A549 (cell line): ENCODE data around the gene KCNQ1. TPM values are rescaled to one million over a fixed set of nuclear protein-coding genes. Genes with fewer than 3 reads are reported as not detected.

ENCODE experiments used
- ATAC-seq, 2 experiments: fragments of 200-7000 bp in 1 of 2; fragments of >200 bp in 1 of 2; cut with Nextera tagmentation in 1 of 2; cut with Tn5 transposase in 1 of 2; 3 replicates each; pipeline versions ENCODE4 v1.8.0 to v1.9.1; 2018 to 2020; ENCODE audit warnings: mild to moderate bottlenecking in 1 of 2, moderate library complexity in 1 of 2
- CTCF ChIA-PET: fragments of 300-600 bp; sonication (Branson Sonifier 250); formaldehyde crosslinking; extraction: SDS; loops from one replicate; lab custom pipeline; 2021; ENCODE audit warnings: antibody characterized with exemption, inconsistent platforms; lab: Yijun Ruan, JAX
- POLR2A ChIA-PET: fragments of 350-600 bp; formaldehyde crosslinking; extraction: SDS; loops from one replicate; lab custom pipeline; 2021; ENCODE audit warnings: antibody characterized with exemption, inconsistent platforms; lab: Yijun Ruan, JAX
- DNase-seq, 2 experiments: peaks; one replicate each; pipeline versions ENCODE4 v3.0.0 to v3.0.0-alpha.2; 2011 to 2016; ENCODE audit warnings: low read depth in 1 of 2, low spot score in 1 of 2
- FAIRE-seq: peaks from 2 replicates; lab custom pipeline; 2011; peaks lifted over from hg19 to GRCh38; lab: Jason Lieb, UNC
- H3K27ac ChIP-seq, 2 experiments: fragments of >200 bp; sonication (Bioruptor Twin); formaldehyde crosslinking; 3 replicates each; pipeline ENCODE4 v1.5.1; 2016 to 2017
- H3K4me1 ChIP-seq: fragments of >200 bp; sonication (Bioruptor Twin); formaldehyde crosslinking; 3 replicates; pipeline ENCODE4 v1.6.1; 2016
- H3K4me2 ChIP-seq: fragments of >200 bp; sonication (Bioruptor Twin); formaldehyde crosslinking; 3 replicates; pipeline ENCODE4 v1.6.1; 2016
- H3K4me3 ChIP-seq: fragments of >200 bp; sonication (Bioruptor Twin); formaldehyde crosslinking; 3 replicates; pipeline ENCODE4 v1.5.1; 2016
- H3K9me3 ChIP-seq: fragments of >200 bp; sonication (Bioruptor Twin); formaldehyde crosslinking; 3 replicates; pipeline ENCODE4 v1.6.1; 2016
- CBX2 ChIP-seq: fragments of 200-600 bp; sonication (generic); IDR thresholded peaks from 2 replicates; pipeline ENCODE4 v1.6.1; 2016; ENCODE audit warnings: low read depth, mild to moderate bottlenecking, borderline replicate concordance
- CHD4 ChIP-seq: fragments of 200-600 bp; sonication (generic); IDR thresholded peaks from 2 replicates; pipeline ENCODE4 v1.6.1; 2016; ENCODE audit warnings: antibody characterized with exemption, mild to moderate bottlenecking, borderline replicate concordance
- ELK1 ChIP-seq: fragments of 150-350 bp; IDR thresholded peaks from 2 replicates; pipeline ENCODE4 v1.6.1; 2014; ENCODE audit warnings: low read depth, mild to moderate bottlenecking, low read length
- HDAC2 ChIP-seq: fragments of 200-600 bp; sonication (generic); IDR thresholded peaks from 2 replicates; pipeline ENCODE4 v1.6.1; 2016
- ZFP36 ChIP-seq: fragments of 450-650 bp; IDR thresholded peaks from 2 replicates; pipeline ENCODE4 v1.6.1; 2014; ENCODE audit warnings: borderline replicate concordance; ENCODE audit not compliant: partially characterized antibody
- WGBS: methylation state at CpG from one replicate; pipeline ENCODE4 v1.1.6; 2017; ENCODE audit errors: missing lambda C conversion rate; 5-methylcytosine and 5-hydroxymethylcytosine counted together
- polyA plus RNA-seq, 4 experiments: library from polyadenylated mRNA; depleted of rRNA in 3 of 4; stranded (reverse); fragments of >200 nt; fragmentation: RNase III in 1 of 4; extraction: RNeasy Plus Mini Kit Qiagen cat#74134 plus additional on column Dnase treatment in 1 of 4; gene quantifications; 2 replicates in 3 of 4; 3 replicates in 1 of 4; pipeline ENCODE4 v1.2.3, GENCODE V29; 2011 to 2017
- TF ChIP-seq, protein P1 (sequence below): fragments of 450-650 bp; IDR thresholded peaks from 2 replicates; pipeline ENCODE4 v1.6.1; 2014; ENCODE audit warnings: antibody characterized with exemption
- TF ChIP-seq, protein P2 (sequence below): fragments of 200-600 bp; sonication (generic); IDR thresholded peaks from 2 replicates; pipeline ENCODE4 v1.6.1; 2016; ENCODE audit warnings: antibody characterized with exemption, mild to moderate bottlenecking, moderate library complexity

Gene KCNQ1
- polyA plus RNA-seq, 2 of the 4 experiments (the other 2 are of a cell fraction) = 0.14 to 0.17 TPM

- 69% methylated on average over 8 of the region's 25 CpGs for WGBS
- Histone ChIP-seq H3K4me1 (no peaks in the 10 kb centered on the region), H3K27ac (no peak overlapping the region), H3K4me2 (no peak overlapping the region), H3K9me3 (no peaks in the 10 kb centered on the region), H3K4me3 (no peak overlapping the region)
- ChIA-PET CTCF (interaction anchor here (0.6 to 11.1 kb wide), 4 partner anchors 17 to 376 kb away, joined by 3 to 83 read pairs (median 3); no protein-coding TSS in a partner anchor), POLR2A (no interaction called here)
- ATAC-seq = no peak
- FAIRE-seq = no peak
- peak; percentile 31 for TF ChIP-seq ZFP36
- TF ChIP-seq, protein P1, sequence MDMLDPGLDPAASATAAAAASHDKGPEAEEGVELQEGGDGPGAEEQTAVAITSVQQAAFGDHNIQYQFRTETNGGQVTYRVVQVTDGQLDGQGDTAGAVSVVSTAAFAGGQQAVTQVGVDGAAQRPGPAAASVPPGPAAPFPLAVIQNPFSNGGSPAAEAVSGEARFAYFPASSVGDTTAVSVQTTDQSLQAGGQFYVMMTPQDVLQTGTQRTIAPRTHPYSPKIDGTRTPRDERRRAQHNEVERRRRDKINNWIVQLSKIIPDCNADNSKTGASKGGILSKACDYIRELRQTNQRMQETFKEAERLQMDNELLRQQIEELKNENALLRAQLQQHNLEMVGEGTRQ = no peak
- no peak for DNase-seq
These were observed 70.8 kb downstream of the KCNQ1 start for GRCh38 chr11:2515401-2516275.

DNA sequence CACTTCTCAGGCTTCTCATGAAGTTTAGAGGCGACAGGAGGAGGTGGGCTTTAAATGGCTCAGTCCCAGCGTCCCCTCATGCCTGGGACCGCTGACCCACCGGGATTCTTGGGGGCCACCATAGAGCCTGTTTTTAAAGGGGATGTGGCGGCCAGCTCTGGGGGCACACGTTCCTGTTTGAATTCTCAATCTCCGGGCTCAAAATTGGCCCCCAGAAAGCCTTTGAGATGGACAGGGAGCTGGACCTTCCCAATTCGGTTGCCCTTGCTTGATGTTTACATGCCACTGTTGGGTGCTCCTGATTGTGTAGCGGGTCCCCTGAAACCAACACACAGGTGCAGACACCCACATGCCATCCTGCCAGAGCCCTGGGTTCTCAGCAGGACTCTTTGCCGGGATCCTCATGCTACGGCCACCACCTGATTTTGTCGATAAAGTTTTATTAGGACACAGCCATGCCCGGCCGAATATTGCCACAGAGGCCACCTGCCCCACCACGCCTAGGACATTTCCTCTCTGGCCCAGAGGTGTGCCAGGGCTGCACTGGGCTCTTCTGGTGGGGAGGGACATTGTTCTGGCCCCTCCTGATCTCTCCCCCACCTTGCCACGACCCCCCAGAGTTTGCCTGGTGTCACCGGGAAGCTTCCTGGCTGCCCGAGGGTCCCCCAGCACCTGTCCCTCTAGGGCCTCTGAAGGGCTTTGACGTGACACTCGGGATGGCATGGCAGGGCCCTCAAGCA, 71.6 kb downstream of the KCNQ1 start:
- no peaks in the 10 kb centered on the region for H3K4me1 ChIP-seq
- 50% methylated on average over 15 of the region's 20 CpGs for WGBS
- DNase-seq = no peak

GRCh38 chr11:2517016-2517385, 72.2 kb downstream of the KCNQ1 start:
- CTCF ChIA-PET = interaction anchor here (0.7 to 11.1 kb wide), 2 partner anchors 12 to 16 kb away, joined by 3 to 83 read pairs; no protein-coding TSS in a partner anchor

More for the DNA sequence above, 71.6 kb downstream of the KCNQ1 start:
- FAIRE-seq = no peak
- no peak for ATAC-seq
- Histone ChIP-seq H3K27ac (no peak overlapping the region), H3K9me3 (no peaks in the 10 kb centered on the region), H3K4me3 (no peak overlapping the region), H3K4me2 (no peak overlapping the region)
- ChIA-PET POLR2A (no interaction called here), CTCF (interaction anchor here (0.6 to 11.1 kb wide), 4 partner anchors 12 to 211 kb away, joined by 3 to 83 read pairs (median 3); no protein-coding TSS in a partner anchor)
- no peak for TF ChIP-seq HDAC2

More at GRCh38 chr11:2517016-2517385, 72.2 kb downstream of the KCNQ1 start:
- Histone ChIP-seq H3K4me3 (no peak overlapping the region), H3K4me2 (no peak overlapping the region), H3K4me1 (no peaks in the 10 kb centered on the region), H3K27ac (no peak overlapping the region), H3K9me3 (no peaks in the 10 kb centered on the region)
- no peak for FAIRE-seq
- 49% methylated on average over 12 of the region's 13 CpGs for WGBS
- no peak for ATAC-seq
- POLR2A ChIA-PET = no interaction called here
- no peak for DNase-seq
- TF ChIP-seq, protein P2, sequence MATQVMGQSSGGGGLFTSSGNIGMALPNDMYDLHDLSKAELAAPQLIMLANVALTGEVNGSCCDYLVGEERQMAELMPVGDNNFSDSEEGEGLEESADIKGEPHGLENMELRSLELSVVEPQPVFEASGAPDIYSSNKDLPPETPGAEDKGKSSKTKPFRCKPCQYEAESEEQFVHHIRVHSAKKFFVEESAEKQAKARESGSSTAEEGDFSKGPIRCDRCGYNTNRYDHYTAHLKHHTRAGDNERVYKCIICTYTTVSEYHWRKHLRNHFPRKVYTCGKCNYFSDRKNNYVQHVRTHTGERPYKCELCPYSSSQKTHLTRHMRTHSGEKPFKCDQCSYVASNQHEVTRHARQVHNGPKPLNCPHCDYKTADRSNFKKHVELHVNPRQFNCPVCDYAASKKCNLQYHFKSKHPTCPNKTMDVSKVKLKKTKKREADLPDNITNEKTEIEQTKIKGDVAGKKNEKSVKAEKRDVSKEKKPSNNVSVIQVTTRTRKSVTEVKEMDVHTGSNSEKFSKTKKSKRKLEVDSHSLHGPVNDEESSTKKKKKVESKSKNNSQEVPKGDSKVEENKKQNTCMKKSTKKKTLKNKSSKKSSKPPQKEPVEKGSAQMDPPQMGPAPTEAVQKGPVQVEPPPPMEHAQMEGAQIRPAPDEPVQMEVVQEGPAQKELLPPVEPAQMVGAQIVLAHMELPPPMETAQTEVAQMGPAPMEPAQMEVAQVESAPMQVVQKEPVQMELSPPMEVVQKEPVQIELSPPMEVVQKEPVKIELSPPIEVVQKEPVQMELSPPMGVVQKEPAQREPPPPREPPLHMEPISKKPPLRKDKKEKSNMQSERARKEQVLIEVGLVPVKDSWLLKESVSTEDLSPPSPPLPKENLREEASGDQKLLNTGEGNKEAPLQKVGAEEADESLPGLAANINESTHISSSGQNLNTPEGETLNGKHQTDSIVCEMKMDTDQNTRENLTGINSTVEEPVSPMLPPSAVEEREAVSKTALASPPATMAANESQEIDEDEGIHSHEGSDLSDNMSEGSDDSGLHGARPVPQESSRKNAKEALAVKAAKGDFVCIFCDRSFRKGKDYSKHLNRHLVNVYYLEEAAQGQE = no peak
- TF ChIP-seq ELK1 = no peak
- TF ChIP-seq ZFP36 = no peak
- TF ChIP-seq CBX2 = no peak
- no peak for TF ChIP-seq CHD4
- TF ChIP-seq, all 56 proteins: peak for 0
